Activated T-helper 2 cell treated with anti-CD3 and anti-CD28 coated beads, Interferon-gamma antibody, Interleukin-2, Interleukin-4, amounts not matched to agents 10 μg/mL and 5 μg/mL and 100 μg/mL, durations not matched to agents 14 hours and 24 hours and 36 hours (primary cell): Measurements from ENCODE around the gene WDR35. TPM values are rescaled to one million over a fixed set of nuclear protein-coding genes. Genes with fewer than 3 reads are reported as not detected.
A peak's percentile ranks its signal among the peaks of the same experiment; 100 is the strongest.
"Not testable (repeated sequence)": the region's sequence is repeated elsewhere in the genome, so short reads cannot be mapped to it uniquely, and the experiment has no call there.

Experiments used
- DNase-seq: peaks from one replicate; pipeline ENCODE4 v3.0.0; 2021; ENCODE audit warnings: low spot score
- H3K27ac Mint-ChIP-seq: one replicate; pipeline ENCODE4 v1.8.0; 2021; ENCODE audit warnings: mixed read lengths
- H3K27me3 Mint-ChIP-seq: one replicate; pipeline ENCODE4 v1.8.0; 2021; ENCODE audit warnings: low read depth, mixed read lengths
- H3K36me3 Mint-ChIP-seq: one replicate; pipeline ENCODE4 v1.8.0; 2021; ENCODE audit warnings: low read depth, mixed read lengths
- H3K4me1 Mint-ChIP-seq: one replicate; pipeline ENCODE4 v1.8.0; 2021; ENCODE audit warnings: low read depth, mixed read lengths
- H3K4me3 Mint-ChIP-seq: one replicate; pipeline ENCODE4 v1.8.0; 2021; ENCODE audit warnings: low read depth, mild to moderate bottlenecking, moderate library complexity, mixed read lengths
- H3K9me3 Mint-ChIP-seq: one replicate; pipeline ENCODE4 v1.8.0; 2021; ENCODE audit warnings: mixed read lengths
- intact Hi-C: fragments of 100-400 bp; cut with micrococcal nuclease; formaldehyde crosslinking; loops from one replicate; pipeline ENCODE4 v1.15.1; 2023
- total RNA-seq: library from RNA; stranded (reverse); gene quantifications from 2 replicates; pipeline ENCODE4 v1.2.3, GENCODE V29; 2022

WDR35 gene
- total RNA-seq, 1 donor from 2014 or later: 7.6 TPM

- Mint-ChIP-seq H3K9me3 (no peaks in the 10 kb centered on the region), H3K36me3 (no peaks in the 10 kb centered on the region), H3K27ac (no peak overlapping the region), H3K27me3 (no peaks in the 10 kb centered on the region), H3K4me3 (no peak overlapping the region), H3K4me1 (peaks cover 6% of the 10 kb centered on the region)
- intact Hi-C loops: no loop called here
- DNase-seq: no peak
These were observed 108.5 kb downstream of the WDR35 start for GRCh38 chr2:19881221-19881907.

- intact Hi-C loops, DNase-seq: not testable (repeated sequence)
These were observed 109.7 kb downstream of the WDR35 start for GRCh38 chr2:19880191-19880590.

GRCh38 chr2:19879120-19879519 is 110.8 kb downstream of the WDR35 start:
- no peaks in the 10 kb centered on the region for H3K9me3 Mint-ChIP-seq
- intact Hi-C loops: no loop called here
- no peaks in the 10 kb centered on the region for H3K27me3 Mint-ChIP-seq
- H3K36me3 Mint-ChIP-seq: peaks cover 2% of the 10 kb centered on the region
- DNase-seq: no peak
- peaks cover 6% of the 10 kb centered on the region for H3K4me1 Mint-ChIP-seq
- no peak overlapping the region for H3K27ac Mint-ChIP-seq
- H3K4me3 Mint-ChIP-seq: no peak overlapping the region

More at GRCh38 chr2:19880191-19880590, 109.7 kb downstream of the WDR35 start:
- not testable (repeated sequence) for H3K27me3 Mint-ChIP-seq, H3K9me3 Mint-ChIP-seq, H3K4me3 Mint-ChIP-seq, H3K4me1 Mint-ChIP-seq, H3K27ac Mint-ChIP-seq, H3K36me3 Mint-ChIP-seq

GRCh38 chr2:19878268-19879046 is 111.4 kb downstream of the WDR35 start:
- H3K9me3 Mint-ChIP-seq: no peaks in the 10 kb centered on the region
- no peak overlapping the region for H3K27ac Mint-ChIP-seq
- no peak overlapping the region for H3K4me3 Mint-ChIP-seq
- H3K4me1 Mint-ChIP-seq: peaks cover 6% of the 10 kb centered on the region
- no peaks in the 10 kb centered on the region for H3K27me3 Mint-ChIP-seq
- intact Hi-C loops: no loop called here
- no peak for DNase-seq
- H3K36me3 Mint-ChIP-seq: peaks cover 3% of the 10 kb centered on the region

GRCh38 chr2:19876751-19877150 is 113.2 kb downstream of the WDR35 start:
- Mint-ChIP-seq H3K27me3 (no peaks in the 10 kb centered on the region), H3K36me3 (peaks cover 3% of the 10 kb centered on the region)

GRCh38 chr2:19875280-19875679 is 114.6 kb downstream of the WDR35 start:
- no peak overlapping the region for H3K27ac Mint-ChIP-seq
- no peaks in the 10 kb centered on the region for H3K27me3 Mint-ChIP-seq
- H3K4me3 Mint-ChIP-seq: no peak overlapping the region
- no peak for DNase-seq
- H3K9me3 Mint-ChIP-seq: no peaks in the 10 kb centered on the region
- H3K4me1 Mint-ChIP-seq: no peaks in the 10 kb centered on the region
- intact Hi-C loops: no loop called here
- peaks cover 3% of the 10 kb centered on the region for H3K36me3 Mint-ChIP-seq

More at GRCh38 chr2:19876751-19877150, 113.2 kb downstream of the WDR35 start:
- H3K27ac Mint-ChIP-seq: no peak overlapping the region
- H3K4me3 Mint-ChIP-seq: no peak overlapping the region
- peaks cover 6% of the 10 kb centered on the region for H3K4me1 Mint-ChIP-seq
- intact Hi-C loops: no loop called here
- no peak for DNase-seq
- H3K9me3 Mint-ChIP-seq: no peaks in the 10 kb centered on the region

- Mint-ChIP-seq H3K9me3 (no peaks in the 10 kb centered on the region), H3K27ac (no peak overlapping the region), H3K36me3 (peaks cover 3% of the 10 kb centered on the region), H3K27me3 (no peaks in the 10 kb centered on the region), H3K4me1 (peaks cover 1% of the 10 kb centered on the region), H3K4me3 (no peak overlapping the region)
- no peak for DNase-seq
- intact Hi-C loops: no loop called here
These were observed 115.2 kb downstream of the WDR35 start for GRCh38 chr2:19874726-19875125.

GRCh38 chr2:19873014-19873413 is 116.9 kb downstream of the WDR35 start:
- peaks cover 11% of the 10 kb centered on the region for H3K4me1 Mint-ChIP-seq
- no peaks in the 10 kb centered on the region for H3K27me3 Mint-ChIP-seq
- no peak for DNase-seq
- intact Hi-C loops: no loop called here
- H3K4me3 Mint-ChIP-seq: no peak overlapping the region
- peaks cover 3% of the 10 kb centered on the region for H3K36me3 Mint-ChIP-seq
- H3K9me3 Mint-ChIP-seq: no peaks in the 10 kb centered on the region
- no peak overlapping the region for H3K27ac Mint-ChIP-seq

GRCh38 chr2:19872302-19872701 is 117.6 kb downstream of the WDR35 start:
- intact Hi-C loops: no loop called here
- no peak for DNase-seq
- Mint-ChIP-seq H3K36me3 (peaks cover 3% of the 10 kb centered on the region), H3K27me3 (no peaks in the 10 kb centered on the region), H3K4me3 (no peak overlapping the region), H3K4me1 (peaks cover 13% of the 10 kb centered on the region), H3K9me3 (no peaks in the 10 kb centered on the region), H3K27ac (no peak overlapping the region)

GRCh38 chr2:19871836-19872235 is 118.1 kb downstream of the WDR35 start:
- Mint-ChIP-seq H3K36me3 (peaks cover 3% of the 10 kb centered on the region), H3K9me3 (no peaks in the 10 kb centered on the region), H3K4me3 (no peak overlapping the region), H3K27ac (no peak overlapping the region), H3K27me3 (no peaks in the 10 kb centered on the region), H3K4me1 (peaks cover 13% of the 10 kb centered on the region)
- no peak for DNase-seq
- intact Hi-C loops: no loop called here

GRCh38 chr2:19870792-19871191 is 119.1 kb downstream of the WDR35 start:
- no peaks in the 10 kb centered on the region for H3K27me3 Mint-ChIP-seq
- H3K4me3 Mint-ChIP-seq: no peak overlapping the region
- DNase-seq: no peak
- H3K27ac Mint-ChIP-seq: no peak overlapping the region
- H3K9me3 Mint-ChIP-seq: no peaks in the 10 kb centered on the region
- peaks cover 13% of the 10 kb centered on the region for H3K4me1 Mint-ChIP-seq
- peaks cover 3% of the 10 kb centered on the region for H3K36me3 Mint-ChIP-seq
- intact Hi-C loops: no loop called here

- Mint-ChIP-seq H3K27me3 (no peaks in the 10 kb centered on the region), H3K36me3 (no peaks in the 10 kb centered on the region), H3K4me3 (peak overlapping the region; percentile 84), H3K27ac (peak overlapping the region; percentile 83), H3K4me1 (peaks cover 22% of the 10 kb centered on the region), H3K9me3 (no peaks in the 10 kb centered on the region)
- peak; percentile 51 for DNase-seq
- intact Hi-C loops: loop anchor here (2.0 to 5.0 kb wide), 3 partner anchors 26 to 1482 kb away; no protein-coding TSS in a partner anchor
These were observed 121.0 kb downstream of the WDR35 start for GRCh38 chr2:19868701-19869580.
